ENCODE results near the gene ARTN.

Gene ARTN

GRCh38 chr1:43925846-43926245 is 7.8 kb upstream of the ARTN start:
- DNase-seq = peak; percentile 18

- peak; percentile 17 for DNase-seq
Observed at GRCh38 chr1:43930168-43930948, 3.2 kb upstream of the ARTN start.

- DNase-seq = peak; percentile 30
Observed at GRCh38 chr1:43930949-43931275, 2.7 kb upstream of the ARTN start.

- peak; percentile 38 for DNase-seq
Observed at GRCh38 chr1:43931711-43932660, 1.6 kb upstream of the ARTN start.

GRCh38 chr1:43932786-43933385 is 715 bp upstream of the ARTN start:
- DNase-seq = no peak

- peak; percentile 82 for DNase-seq
Observed at GRCh38 chr1:43934101-43934985, 742 bp downstream of the ARTN start.

GRCh38 chr1:43934986-43935324 is 1.4 kb downstream of the ARTN start:
- DNase-seq = no peak

GRCh38 chr1:43935711-43936427 is 2.3 kb downstream of the ARTN start:
- DNase-seq = peak; percentile 37

- DNase-seq = peak; percentile 63
Observed at GRCh38 chr1:43936431-43937151, 3.0 kb downstream of the ARTN start.

GRCh38 chr1:43937179-43937865 is 3.7 kb downstream of the ARTN start:
- DNase-seq = peak; percentile 42

- DNase-seq = no peak
Observed at GRCh38 chr1:43938383-43938782, 4.8 kb downstream of the ARTN start.

- DNase-seq = peak; percentile 45
Observed at GRCh38 chr1:43938892-43939587, 5.4 kb downstream of the ARTN start.

- no peak for DNase-seq
Observed at GRCh38 chr1:43942411-43942810, 8.8 kb downstream of the ARTN start.

GRCh38 chr1:43944860-43945259 is 11.3 kb downstream of the ARTN start:
- no peak for DNase-seq

GRCh38 chr1:43945674-43946235 is 12.2 kb downstream of the ARTN start:
- no peak for DNase-seq

- peak; percentile 97 for DNase-seq
Observed at GRCh38 chr1:43946236-43947060, 12.8 kb downstream of the ARTN start, which contains the start of gene IPO13. TSS of gene IPO13 (plus strand) at chr1:43946950. CDS start at chr1:43947601, 651 bp downstream.

- DNase-seq = no peak
Observed at GRCh38 chr1:43947061-43947873, 13.7 kb downstream of the ARTN start.

Measured in right forelimb (tissue), 1 donor.